Left ventricle myocardium inferior (tissue), 1 donor: ENCODE results near the gene GALNT4. TPM values are rescaled to one million over a fixed set of nuclear protein-coding genes. Genes with fewer than 3 reads are reported as not detected.

Experiments used
- DNase-seq: peaks from one replicate; pipeline ENCODE4 v3.0.0-alpha.2; 2020
- H3K27ac ChIP-seq: fragments of 200-600 bp; replicated peaks from 2 replicates; pipeline ENCODE4 v1.8.0; 2021
- H3K27me3 ChIP-seq: fragments of 200-600 bp; 2 replicates; pipeline ENCODE4 v1.8.0; 2021; ENCODE audit warnings: low read depth
- H3K36me3 ChIP-seq: fragments of 200-600 bp; 2 replicates; pipeline ENCODE4 v1.8.0; 2021
- H3K4me1 ChIP-seq: fragments of 200-600 bp; 2 replicates; pipeline ENCODE4 v1.8.0; 2021
- H3K4me3 ChIP-seq: fragments of 200-600 bp; 2 replicates; pipeline ENCODE4 v1.8.0; 2021; ENCODE audit warnings: mild to moderate bottlenecking, moderate library complexity
- H3K9me3 ChIP-seq: fragments of 200-600 bp; replicated peaks from 2 replicates; pipeline ENCODE4 v1.8.0; 2021
- intact Hi-C: fragments of 100-400 bp; cut with micrococcal nuclease; formaldehyde crosslinking; loops from one replicate; pipeline ENCODE4 v1.11.0; 2022
- total RNA-seq: library from RNA; stranded (reverse); fragmentation: NEBNext Ultra II Directional; extraction: Animal tissue kit (Norgen Biotek cat#: 25700); gene quantifications from one replicate; pipeline ENCODE4 v1.2.1, GENCODE V29; 2021
- TF ChIP-seq, protein P1 (sequence below): fragments of 200-600 bp; IDR thresholded peaks from 2 replicates; pipeline ENCODE4 v1.8.0; 2021; ENCODE audit warnings: antibody characterized with exemption, mild to moderate bottlenecking, borderline replicate concordance
- donor health status: DM: no; HTN: yes; CAD: no; lungs with severe emphysema.

GALNT4 gene
- total RNA-seq, 1 donor from 2014 or later = 2.1 TPM

DNA sequence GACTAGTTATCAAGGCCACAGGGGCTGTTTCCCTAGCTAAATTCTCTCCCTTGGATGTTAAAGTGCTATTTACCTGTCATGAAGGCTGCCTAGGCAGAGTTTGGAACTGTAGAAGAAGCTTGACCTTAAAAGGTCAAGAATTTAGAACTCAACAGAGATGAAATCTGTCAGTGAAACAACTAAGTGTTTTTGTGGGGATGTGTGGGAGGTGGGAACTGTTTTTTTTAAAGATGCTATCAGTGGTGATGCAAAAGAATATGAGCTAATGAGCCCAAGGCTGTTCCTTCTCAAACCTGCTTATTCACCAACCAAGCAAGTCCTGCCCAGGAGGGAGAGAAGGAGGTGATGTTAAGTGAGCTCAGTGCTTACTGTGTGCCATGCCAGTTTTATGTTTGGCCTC lies 42.0 kb upstream of the GALNT4 start:
- no peak overlapping the region for H3K4me3 ChIP-seq
- TF ChIP-seq, protein P1, sequence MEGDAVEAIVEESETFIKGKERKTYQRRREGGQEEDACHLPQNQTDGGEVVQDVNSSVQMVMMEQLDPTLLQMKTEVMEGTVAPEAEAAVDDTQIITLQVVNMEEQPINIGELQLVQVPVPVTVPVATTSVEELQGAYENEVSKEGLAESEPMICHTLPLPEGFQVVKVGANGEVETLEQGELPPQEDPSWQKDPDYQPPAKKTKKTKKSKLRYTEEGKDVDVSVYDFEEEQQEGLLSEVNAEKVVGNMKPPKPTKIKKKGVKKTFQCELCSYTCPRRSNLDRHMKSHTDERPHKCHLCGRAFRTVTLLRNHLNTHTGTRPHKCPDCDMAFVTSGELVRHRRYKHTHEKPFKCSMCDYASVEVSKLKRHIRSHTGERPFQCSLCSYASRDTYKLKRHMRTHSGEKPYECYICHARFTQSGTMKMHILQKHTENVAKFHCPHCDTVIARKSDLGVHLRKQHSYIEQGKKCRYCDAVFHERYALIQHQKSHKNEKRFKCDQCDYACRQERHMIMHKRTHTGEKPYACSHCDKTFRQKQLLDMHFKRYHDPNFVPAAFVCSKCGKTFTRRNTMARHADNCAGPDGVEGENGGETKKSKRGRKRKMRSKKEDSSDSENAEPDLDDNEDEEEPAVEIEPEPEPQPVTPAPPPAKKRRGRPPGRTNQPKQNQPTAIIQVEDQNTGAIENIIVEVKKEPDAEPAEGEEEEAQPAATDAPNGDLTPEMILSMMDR = no peak
- no peaks in the 10 kb centered on the region for H3K4me1 ChIP-seq
- H3K9me3 ChIP-seq = no peaks in the 10 kb centered on the region
- no peaks in the 10 kb centered on the region for H3K36me3 ChIP-seq
- no peaks in the 10 kb centered on the region for H3K27me3 ChIP-seq
- intact Hi-C loops = no loop called here
- DNase-seq = no peak
- no peak overlapping the region for H3K27ac ChIP-seq

DNA sequence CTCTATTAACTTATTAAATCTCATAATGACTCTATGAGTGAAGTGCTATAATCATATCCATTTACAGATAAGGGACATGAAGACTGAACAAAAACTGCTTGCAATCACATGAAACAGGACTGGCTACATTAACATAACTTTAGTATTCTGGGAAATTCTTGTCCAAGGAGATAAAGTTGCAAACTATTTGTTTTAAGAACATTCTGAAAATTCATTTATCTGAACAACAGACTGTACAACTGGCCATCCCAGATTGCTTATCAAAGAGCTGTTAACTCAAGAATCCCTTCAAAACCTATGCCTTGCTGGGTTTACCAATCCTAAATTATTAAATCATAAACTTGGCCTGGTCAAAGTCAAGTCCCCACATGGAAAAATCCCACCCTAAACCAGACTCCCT lies 40.4 kb upstream of the GALNT4 start:
- DNase-seq = no peak
- Histone ChIP-seq H3K36me3 (no peaks in the 10 kb centered on the region), H3K4me3 (no peak overlapping the region), H3K27me3 (no peaks in the 10 kb centered on the region), H3K27ac (no peak overlapping the region), H3K4me1 (no peaks in the 10 kb centered on the region), H3K9me3 (no peaks in the 10 kb centered on the region)
- intact Hi-C loops = no loop called here
- TF ChIP-seq, protein P1 = no peak

DNA sequence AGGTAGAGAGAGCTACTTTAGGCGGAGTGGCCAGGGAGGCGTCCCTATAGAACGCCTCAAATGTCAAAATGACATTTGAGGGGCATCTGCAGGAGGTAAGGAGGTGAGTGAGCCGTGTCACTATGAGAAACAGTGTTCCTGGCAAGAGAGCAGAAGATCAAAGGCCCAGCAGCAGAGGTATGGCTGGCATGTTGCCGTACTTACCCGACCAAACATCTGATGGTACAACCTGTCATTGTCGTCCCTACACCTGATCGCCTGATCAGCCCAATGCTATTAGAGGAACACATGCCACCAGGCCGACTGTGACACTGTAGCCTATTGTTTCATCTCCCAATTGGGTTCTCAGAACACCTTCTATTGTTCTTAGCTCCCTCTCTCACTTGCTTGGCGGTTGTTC lies 35.2 kb upstream of the GALNT4 start:
- Histone ChIP-seq H3K27ac (no peak overlapping the region), H3K4me1 (no peaks in the 10 kb centered on the region), H3K4me3 (no peak overlapping the region), H3K9me3 (no peaks in the 10 kb centered on the region), H3K27me3 (no peaks in the 10 kb centered on the region), H3K36me3 (no peaks in the 10 kb centered on the region)
- intact Hi-C loops = no loop called here
- no peak for DNase-seq
- TF ChIP-seq, protein P1 = no peak

DNA sequence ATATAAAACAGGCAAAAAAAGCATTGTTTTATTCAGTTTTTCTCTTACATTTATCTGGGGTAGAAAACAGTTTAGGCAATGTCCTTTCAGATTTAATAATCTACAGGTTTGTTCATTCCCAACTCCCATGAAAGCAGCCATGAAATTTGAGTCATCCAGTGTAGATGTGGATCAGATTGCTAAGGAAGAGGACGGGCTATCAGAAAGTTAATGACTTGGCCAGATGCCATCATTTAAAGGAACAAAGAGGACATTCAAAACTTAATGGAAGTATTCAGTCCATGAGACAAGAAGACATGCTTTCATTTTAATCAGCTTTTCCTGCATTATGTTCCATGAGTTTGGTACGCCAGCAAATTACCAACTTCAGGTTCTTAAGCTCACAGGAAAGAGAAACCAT lies 32.4 kb upstream of the GALNT4 start:
- Histone ChIP-seq H3K9me3 (no peaks in the 10 kb centered on the region), H3K4me1 (no peaks in the 10 kb centered on the region), H3K27me3 (no peaks in the 10 kb centered on the region), H3K36me3 (no peaks in the 10 kb centered on the region), H3K4me3 (no peak overlapping the region), H3K27ac (no peak overlapping the region)
- TF ChIP-seq, protein P1 = no peak
- no peak for DNase-seq
- intact Hi-C loops = no loop called here

DNA sequence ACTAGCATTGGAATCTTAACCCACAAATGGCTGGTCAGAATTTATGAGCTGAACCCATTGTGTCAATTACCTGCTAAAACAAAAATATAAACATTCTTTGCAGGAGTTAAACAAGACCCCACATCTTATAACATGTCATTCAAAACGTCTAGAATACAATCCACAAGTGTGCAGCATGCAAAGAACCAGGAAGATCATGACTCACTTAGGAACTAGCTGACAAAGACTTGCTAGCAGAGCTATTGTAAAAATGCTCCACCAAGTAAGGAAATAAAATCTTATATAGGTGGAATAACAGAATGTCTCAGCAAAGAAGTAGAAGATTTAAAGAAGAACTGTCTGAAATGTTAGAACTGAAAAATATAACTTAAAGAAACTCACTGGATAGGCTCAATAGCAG lies 27.8 kb upstream of the GALNT4 start:
- DNase-seq = no peak
- Histone ChIP-seq H3K27ac (no peak overlapping the region), H3K27me3 (no peaks in the 10 kb centered on the region), H3K9me3 (no peaks in the 10 kb centered on the region), H3K36me3 (no peaks in the 10 kb centered on the region), H3K4me3 (no peak overlapping the region), H3K4me1 (no peaks in the 10 kb centered on the region)
- intact Hi-C loops = no loop called here
- TF ChIP-seq, protein P1 = no peak

DNA sequence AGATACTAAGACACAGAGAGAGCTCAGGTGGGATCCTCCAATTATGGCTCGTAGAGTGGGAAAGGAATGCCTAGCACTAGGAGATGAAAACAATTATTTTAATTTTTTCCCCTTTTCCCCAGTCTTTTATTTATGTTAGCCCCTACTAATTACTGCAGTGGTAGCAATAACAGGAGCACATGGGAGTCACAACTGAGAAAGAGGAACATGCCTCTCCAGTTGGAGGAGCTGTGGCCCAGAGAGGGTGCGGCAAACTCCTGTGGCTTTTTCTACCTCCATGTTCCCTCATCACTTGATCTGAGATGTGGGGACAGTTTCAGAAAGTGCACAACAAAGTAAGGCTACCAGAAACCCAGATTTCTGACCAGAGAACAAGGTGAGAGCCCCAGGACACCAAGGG lies 27.2 kb upstream of the GALNT4 start:
- H3K27ac ChIP-seq = no peak overlapping the region
- no peaks in the 10 kb centered on the region for H3K36me3 ChIP-seq
- DNase-seq = no peak
- intact Hi-C loops = no loop called here
- no peaks in the 10 kb centered on the region for H3K9me3 ChIP-seq
- H3K4me3 ChIP-seq = no peak overlapping the region
- TF ChIP-seq, protein P1 = no peak
- no peaks in the 10 kb centered on the region for H3K4me1 ChIP-seq
- no peaks in the 10 kb centered on the region for H3K27me3 ChIP-seq
